ENCODE results near the gene SLC52A3. TPM values are rescaled to one million over a fixed set of nuclear protein-coding genes. Genes with fewer than 3 reads are reported as not detected.

Gene SLC52A3
- total RNA-seq, 3 donors from 2014 or later = not detected

Other genes starting within 250 kb of the SLC52A3 start
- 100 to 1,000 TPM; 183 to 191 (median 187) TPM for gene CSNK2A1, start 224.7 kb downstream of the SLC52A3 start, total RNA-seq
- gene TCF15, start 158.2 kb downstream of the SLC52A3 start, total RNA-seq = under 1 TPM in 1 of 3 donors, not detected in 2; 0.21 TPM
- 10 to 100 TPM; 28.5 to 39.8 (median 38.5) TPM for gene SRXN1, start 115.3 kb downstream of the SLC52A3 start, total RNA-seq
- not detected for gene SCRT2, start 92.7 kb downstream of the SLC52A3 start, total RNA-seq
- 1 to 10 TPM; 6.8 to 8.9 (median 7.9) TPM for gene FAM110A, start 65.2 kb upstream of the SLC52A3 start, total RNA-seq
- gene ANGPT4, start 147.8 kb upstream of the SLC52A3 start, total RNA-seq = not detected
- not detected for gene RSPO4, start 233.8 kb upstream of the SLC52A3 start, total RNA-seq

Measured in activated T-cell treated with anti-CD3 and anti-CD28 coated beads, Interleukin-2, amount 50 U/mL, for 4 hours (primary cell).